ENCODE results near the gene SELPLG. TPM values are rescaled to one million over a fixed set of nuclear protein-coding genes. Genes with fewer than 3 reads are reported as not detected.

SELPLG gene
- total and polyA plus RNA-seq, 2 donors (not counting 1 experiment from before 2014, with no cell fraction given): 6.1 to 8.0 TPM

- Histone ChIP-seq H3K9me3 (ENCODE audit: control extremely low read depth in 1 of 3, control insufficient read depth in 2 of 3, insufficient read depth in 1 of 3, low read length in 2 of 3) (no peaks in the 10 kb centered on the region), H4K20me1 (ENCODE audit: control insufficient read depth, insufficient read depth, low read length, poor library complexity, severe bottlenecking) (no peaks in the 10 kb centered on the region), H3K27ac (ENCODE audit: low read length in 2 of 2) (peak overlapping the region; percentile 62 to 77), H3K79me2 (ENCODE audit: control insufficient read depth, insufficient read depth, low read length) (peaks cover 47% of the 10 kb centered on the region), H3K4me3 (ENCODE audit: control extremely low read depth in 1 of 5, extremely low read depth in 1 of 5, insufficient read depth in 1 of 5, low read depth in 2 of 5, low read length in 4 of 5) (no peak overlapping the region), H2AFZ (ENCODE audit: insufficient read depth, low read depth, low read length, poor library complexity, severe bottlenecking) (no peak overlapping the region), H3K4me2 (replicated peaks; ENCODE audit: low read depth, low read length, poor library complexity, severe bottlenecking) (peak overlapping the region; percentile 71), H3K4me1 (ENCODE audit: control insufficient read depth in 2 of 2, insufficient read depth in 2 of 2, low read length in 2 of 2) (peaks cover 52 to 53% of the 10 kb centered on the region in 2 donors), H3K27me3 (replicated peaks in 1 of 4; ENCODE audit: control extremely low read depth in 1 of 4, control insufficient read depth in 3 of 4, insufficient read depth in 4 of 4, low read length in 3 of 4) (no peaks in the 10 kb centered on the region), H3K9ac (ENCODE audit: low read length) (no peak overlapping the region), H3K36me3 (replicated peaks in 1 of 2; ENCODE audit: control extremely low read depth in 1 of 2, control insufficient read depth in 1 of 2, extremely low read depth in 1 of 2, insufficient read depth in 2 of 2, low read length in 1 of 2) (peaks cover 0 to 4% of the 10 kb centered on the region in 2 experiments)
- POLR2A ChIA-PET: no interaction called here
- Mint-ChIP-seq H3K27ac (peak overlapping the region; percentile 67), H3K4me3 (no peak overlapping the region), H3K27me3 (no peaks in the 10 kb centered on the region), H3K4me1 (peaks cover 56% of the 10 kb centered on the region), H3K9me3 (ENCODE audit: insufficient read depth) (no peaks in the 10 kb centered on the region)
- intact Hi-C loops (cut with micrococcal nuclease): loop anchor here (1.0 to 2.0 kb wide), 3 partner anchors 25 to 66 kb away; partner anchors contain the start of gene CORO1C
- DNase-seq (no peak), ATAC-seq (ENCODE audit: low read depth) (no peak)
- CTCF ChIA-PET: interaction anchor here (0.7 to 11.7 kb wide), 34 partner anchors 8 to 428 kb away, joined by 3 to 312 read pairs (median 6); partner anchors contain the start of genes ALKBH2, CORO1C, ISCU and SART3
- TF ChIP-seq CTCF (IDR thresholded peaks at IDR 0.05) (no peak), EZH2 (IDR thresholded peaks at IDR 0.05; ENCODE audit: borderline replicate concordance, insufficient read depth, low read depth, low read length, poor library complexity, severe bottlenecking) (no peak)
- WGBS (ENCODE audit: insufficient coverage): 100% methylated on average over 1 of the region's 6 CpGs
Measured at GRCh38 chr12:108665608-108666202, 32.0 kb upstream of the SELPLG start.
